OCI-LY1 (cell line): ENCODE measurements around the gene FAF1.

Experiments used
- EZH2 ChIP-seq: fragments of 200-600 bp; sonication (generic), shearing (Covaris generic); IDR thresholded peaks from 2 replicates; pipeline ENCODE4 v1.8.0; 2017; ENCODE audit warnings: borderline replicate concordance, mixed run types, mild to moderate bottlenecking, antibody characterized with exemption, low read length, moderate library complexity, mixed read lengths
- TF ChIP-seq, protein P1 (sequence below): fragments of 200-600 bp; sonication (generic), shearing (Covaris generic); IDR thresholded peaks from 2 replicates; pipeline ENCODE4 v1.5.1; 2017; ENCODE audit warnings: mild to moderate bottlenecking, antibody characterized with exemption, low read length, moderate library complexity, mixed read lengths

DNA sequence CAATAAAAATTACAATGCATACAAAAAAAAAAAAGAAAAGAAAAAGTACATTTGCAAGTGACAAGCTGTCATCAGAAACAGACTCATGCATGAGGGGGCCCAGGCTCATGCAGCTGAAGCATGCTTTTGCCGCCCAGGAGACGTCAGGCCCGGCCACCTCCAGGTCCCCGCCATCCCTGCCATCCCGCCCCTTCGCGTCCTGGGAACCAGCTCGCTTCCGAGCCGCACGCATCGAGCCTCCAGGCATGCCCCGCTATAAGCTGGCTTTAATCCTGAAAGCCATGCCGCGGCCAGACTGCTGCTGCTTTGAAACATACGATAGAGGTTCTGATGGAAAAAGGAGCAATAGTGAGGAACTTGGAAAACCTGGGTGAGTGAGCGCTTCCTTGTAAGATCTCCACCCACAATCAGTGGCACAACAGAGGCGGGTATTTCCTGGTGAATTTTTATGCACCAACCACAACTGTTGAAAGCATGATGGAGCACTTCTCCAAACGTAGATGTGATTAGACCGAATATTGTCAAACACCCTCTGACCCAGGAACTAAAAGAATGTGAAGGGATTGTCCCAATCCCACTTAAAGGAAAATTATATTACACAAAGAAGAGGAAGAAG, 113.7 kb downstream of the FAF1 start:
- TF ChIP-seq, protein P1, sequence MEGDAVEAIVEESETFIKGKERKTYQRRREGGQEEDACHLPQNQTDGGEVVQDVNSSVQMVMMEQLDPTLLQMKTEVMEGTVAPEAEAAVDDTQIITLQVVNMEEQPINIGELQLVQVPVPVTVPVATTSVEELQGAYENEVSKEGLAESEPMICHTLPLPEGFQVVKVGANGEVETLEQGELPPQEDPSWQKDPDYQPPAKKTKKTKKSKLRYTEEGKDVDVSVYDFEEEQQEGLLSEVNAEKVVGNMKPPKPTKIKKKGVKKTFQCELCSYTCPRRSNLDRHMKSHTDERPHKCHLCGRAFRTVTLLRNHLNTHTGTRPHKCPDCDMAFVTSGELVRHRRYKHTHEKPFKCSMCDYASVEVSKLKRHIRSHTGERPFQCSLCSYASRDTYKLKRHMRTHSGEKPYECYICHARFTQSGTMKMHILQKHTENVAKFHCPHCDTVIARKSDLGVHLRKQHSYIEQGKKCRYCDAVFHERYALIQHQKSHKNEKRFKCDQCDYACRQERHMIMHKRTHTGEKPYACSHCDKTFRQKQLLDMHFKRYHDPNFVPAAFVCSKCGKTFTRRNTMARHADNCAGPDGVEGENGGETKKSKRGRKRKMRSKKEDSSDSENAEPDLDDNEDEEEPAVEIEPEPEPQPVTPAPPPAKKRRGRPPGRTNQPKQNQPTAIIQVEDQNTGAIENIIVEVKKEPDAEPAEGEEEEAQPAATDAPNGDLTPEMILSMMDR: no peak
- TF ChIP-seq EZH2: no peak
